GM10248 (cell line): ENCODE results near the gene SLC2A10.

Experiments used
- CTCF ChIA-PET: fragments of 300-600 bp; sonication (Branson Sonifier 250); formaldehyde crosslinking; extraction: SDS; loops from one replicate; lab custom pipeline; 2021; ENCODE audit warnings: antibody characterized with exemption; lab: Yijun Ruan, JAX
- POLR2A ChIA-PET: fragments of 350-650 bp; sonication (Branson Sonifier 250); formaldehyde crosslinking; extraction: SDS; loops from one replicate; lab custom pipeline; 2020; ENCODE audit warnings: antibody characterized with exemption; lab: Yijun Ruan, JAX
- DNase-seq: peaks from one replicate; pipeline ENCODE4 v3.0.0; 2012; ENCODE audit errors: extremely low spot score
- TF ChIP-seq, protein P1 (sequence below): IDR thresholded peaks from 2 replicates; pipeline ENCODE4 v1.5.1; 2012; ENCODE audit warnings: mild to moderate bottlenecking, low read depth; ENCODE audit errors: extremely low read depth, missing control alignments, control extremely low read depth

SLC2A10 gene

DNA sequence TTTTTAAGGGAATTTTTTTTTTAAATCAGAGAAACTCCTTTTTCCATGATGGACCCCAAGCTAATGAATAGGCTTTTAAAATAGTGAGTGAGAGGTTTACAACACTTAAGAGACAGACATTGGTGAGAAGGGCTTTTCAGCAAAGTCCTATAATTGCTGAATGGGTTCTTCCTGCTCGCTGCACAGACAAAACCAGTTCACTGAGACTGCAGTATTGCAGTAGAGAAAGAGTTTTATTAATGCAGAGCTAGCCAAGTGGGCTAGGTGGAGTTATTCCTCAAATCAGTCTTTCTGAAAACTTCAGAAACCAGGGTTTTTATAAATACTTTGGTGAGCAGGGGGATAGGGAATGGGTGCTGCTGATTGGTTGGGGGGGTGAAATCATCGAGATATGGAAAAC lies 3.2 kb upstream of the SLC2A10 start:
- ChIA-PET POLR2A (no interaction called here), CTCF (interaction anchor here (1.5 kb wide), 1 partner anchor 11 kb away, joined by 5 read pairs; no protein-coding TSS in a partner anchor)
- TF ChIP-seq, protein P1, sequence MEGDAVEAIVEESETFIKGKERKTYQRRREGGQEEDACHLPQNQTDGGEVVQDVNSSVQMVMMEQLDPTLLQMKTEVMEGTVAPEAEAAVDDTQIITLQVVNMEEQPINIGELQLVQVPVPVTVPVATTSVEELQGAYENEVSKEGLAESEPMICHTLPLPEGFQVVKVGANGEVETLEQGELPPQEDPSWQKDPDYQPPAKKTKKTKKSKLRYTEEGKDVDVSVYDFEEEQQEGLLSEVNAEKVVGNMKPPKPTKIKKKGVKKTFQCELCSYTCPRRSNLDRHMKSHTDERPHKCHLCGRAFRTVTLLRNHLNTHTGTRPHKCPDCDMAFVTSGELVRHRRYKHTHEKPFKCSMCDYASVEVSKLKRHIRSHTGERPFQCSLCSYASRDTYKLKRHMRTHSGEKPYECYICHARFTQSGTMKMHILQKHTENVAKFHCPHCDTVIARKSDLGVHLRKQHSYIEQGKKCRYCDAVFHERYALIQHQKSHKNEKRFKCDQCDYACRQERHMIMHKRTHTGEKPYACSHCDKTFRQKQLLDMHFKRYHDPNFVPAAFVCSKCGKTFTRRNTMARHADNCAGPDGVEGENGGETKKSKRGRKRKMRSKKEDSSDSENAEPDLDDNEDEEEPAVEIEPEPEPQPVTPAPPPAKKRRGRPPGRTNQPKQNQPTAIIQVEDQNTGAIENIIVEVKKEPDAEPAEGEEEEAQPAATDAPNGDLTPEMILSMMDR: no peak
- no peak for DNase-seq

DNA sequence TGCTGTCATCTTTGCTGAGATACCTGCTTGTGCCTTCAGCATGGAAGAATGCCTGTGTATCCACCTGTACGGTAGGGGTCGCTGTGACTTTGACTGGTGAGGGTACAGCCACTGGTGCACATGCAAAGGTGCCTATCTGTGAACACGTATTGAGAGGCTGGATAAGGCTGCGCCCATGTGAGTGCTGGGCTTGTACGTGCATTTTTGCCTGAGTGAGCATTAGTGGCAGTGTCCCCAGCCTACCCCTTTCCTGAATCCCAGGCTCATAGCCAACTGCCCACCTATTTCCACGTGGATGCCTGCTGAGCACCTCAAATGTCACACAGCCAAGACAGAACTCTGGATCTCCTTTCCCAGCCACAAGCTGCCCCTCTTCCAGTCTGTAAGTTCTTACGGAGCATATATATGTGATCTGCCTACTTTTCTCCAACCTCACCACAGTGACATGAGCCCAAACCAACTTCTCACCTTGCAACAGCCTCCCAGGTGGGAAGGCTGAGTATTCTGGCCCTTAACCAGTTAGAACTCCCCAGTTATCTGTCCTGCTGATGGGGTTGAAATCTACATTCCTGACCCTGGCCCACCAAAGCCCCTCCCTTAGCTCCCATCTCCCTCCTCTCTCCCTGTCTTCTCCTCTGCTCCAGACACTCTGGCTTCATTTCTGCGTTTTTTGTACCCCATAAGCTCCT lies 1.1 kb upstream of the SLC2A10 start:
- POLR2A ChIA-PET: no interaction called here
- DNase-seq: no peak
- CTCF ChIA-PET: interaction anchor here (0.9 to 1.5 kb wide), 4 partner anchors 11 to 188 kb away, joined by 3 to 7 read pairs (median 4); no protein-coding TSS in a partner anchor
- TF ChIP-seq, protein P1: peak; percentile 11

DNA sequence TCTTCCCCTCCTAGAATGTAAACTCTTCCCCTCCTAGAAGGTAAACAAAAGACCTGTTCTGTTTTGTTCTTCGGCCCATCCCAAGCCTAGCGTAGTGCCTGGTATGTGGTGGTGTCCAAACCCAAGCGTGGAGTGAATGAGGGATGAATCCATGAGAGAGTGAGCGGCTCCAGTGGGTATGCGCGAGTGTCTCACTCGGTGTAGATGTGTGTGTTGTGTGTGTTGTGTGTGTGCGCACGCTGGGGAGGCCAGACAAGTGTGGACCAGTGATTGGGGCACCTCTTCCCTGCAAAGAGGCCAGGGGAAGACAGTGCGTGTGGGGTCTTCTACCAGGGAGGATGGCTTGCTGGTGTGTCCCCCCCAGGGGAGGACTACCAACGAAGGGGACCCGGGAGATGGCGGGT lies 392 bp upstream of the SLC2A10 start:
- no peak for DNase-seq
- CTCF ChIA-PET: interaction anchor here (0.9 kb wide), 1 partner anchor 15 kb away, joined by 3 read pairs; no protein-coding TSS in a partner anchor
- TF ChIP-seq, protein P1: no peak
- POLR2A ChIA-PET: no interaction called here

DNA sequence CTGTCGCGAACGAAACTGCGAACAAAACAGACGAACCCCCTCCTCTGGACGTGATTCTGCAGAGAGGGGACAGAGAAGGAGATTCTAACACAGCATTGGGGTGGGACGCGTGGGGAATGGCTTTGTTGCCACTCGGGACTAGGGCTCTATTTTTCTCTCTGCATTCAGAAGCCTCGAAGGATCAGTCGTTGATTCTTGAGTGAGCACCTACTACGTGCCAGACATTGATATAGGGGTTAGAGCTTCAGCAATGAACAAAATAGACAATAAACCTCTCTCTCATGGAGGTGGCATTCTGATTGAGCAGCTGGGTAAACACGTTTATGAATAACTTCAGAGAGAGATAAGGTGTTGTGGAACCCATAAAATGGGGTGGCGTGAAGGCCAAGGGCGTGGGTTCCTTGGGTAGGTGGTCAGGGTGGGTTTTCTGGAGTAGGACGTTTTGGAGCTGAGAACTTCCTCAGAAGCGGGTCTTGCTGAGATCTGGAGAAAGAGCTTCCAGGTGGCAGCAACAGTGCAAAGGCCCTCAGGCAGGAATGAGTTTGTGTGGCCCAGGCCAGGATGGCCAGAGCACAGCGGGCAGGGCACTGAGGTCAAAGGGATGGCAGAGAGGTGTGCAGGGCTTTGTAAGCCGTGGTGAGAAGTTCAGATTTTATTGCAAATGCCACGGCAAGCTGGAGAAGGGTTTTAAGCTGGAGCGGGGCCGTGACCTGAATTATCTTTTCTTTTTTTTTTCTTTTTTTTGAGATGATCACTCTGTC lies 884 bp downstream of the SLC2A10 start:
- ChIA-PET POLR2A (interaction anchor here (0.6 kb wide), 1 partner anchor 9 kb away, joined by 3 read pairs; no protein-coding TSS in a partner anchor), CTCF (no interaction called here)
- TF ChIP-seq, protein P1: no peak
- DNase-seq: no peak

DNA sequence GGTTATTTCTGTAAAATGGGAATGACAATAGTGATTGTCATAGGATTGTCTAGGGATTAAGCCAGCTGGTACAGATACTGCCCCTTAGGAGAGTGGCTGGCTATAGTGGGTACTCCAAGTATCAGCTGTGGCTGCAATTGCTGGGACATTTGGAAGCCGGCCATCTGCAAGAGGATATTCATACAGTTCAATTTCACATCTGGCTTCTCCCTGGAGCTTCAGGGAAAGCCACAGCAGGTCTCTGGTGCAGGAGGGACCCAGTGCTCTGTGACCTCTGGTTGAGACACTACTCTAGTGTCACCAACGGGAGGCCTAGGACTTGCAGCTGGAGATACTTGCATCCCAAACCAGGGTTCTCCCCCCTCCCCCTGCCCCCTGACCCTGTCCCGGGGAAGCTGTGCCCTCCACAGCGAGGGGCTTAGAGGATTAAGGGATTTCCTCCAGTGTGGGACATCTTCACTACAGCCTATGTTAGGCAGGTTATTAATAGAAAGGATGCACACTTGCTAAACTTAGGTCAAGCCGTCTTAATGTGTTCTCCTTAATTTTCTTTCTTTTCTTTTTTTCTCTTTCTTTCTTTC lies 2.7 kb downstream of the SLC2A10 start:
- TF ChIP-seq, protein P1: no peak
- ChIA-PET CTCF (no interaction called here), POLR2A (no interaction called here)
- no peak for DNase-seq
